CD4-positive, alpha-beta memory T cell (primary cell): ENCODE data around the gene ARID3A. TPM values are rescaled to one million over a fixed set of nuclear protein-coding genes. Genes with fewer than 3 reads are reported as not detected.

Source experiments
- CTCF ChIA-PET: fragments of 350-600 bp; sonication (Branson Sonifier 250); formaldehyde crosslinking; loops from one replicate; lab custom pipeline; 2021; ENCODE audit warnings: inconsistent platforms; ENCODE audit not compliant: partially characterized antibody; lab: Charles Lee
- POLR2A ChIA-PET: fragments of 350-600 bp; sonication (Branson Sonifier 250); formaldehyde crosslinking; loops from one replicate; lab custom pipeline; 2021; ENCODE audit not compliant: partially characterized antibody; lab: Charles Lee
- DNase-seq, 5 donors: peaks; one replicate each; pipeline versions ENCODE4 v3.0.0 to v3.0.0-alpha.2; 2020 to 2022; ENCODE audit warnings: mixed read lengths in 1 of 5
- H3K27ac ChIP-seq: one replicate; pipeline ENCODE4 v1.7.0; 2013; ENCODE audit warnings: low read depth, low read length
- H3K27me3 ChIP-seq: 2 replicates; pipeline ENCODE4 v1.7.0; 2013; ENCODE audit warnings: mild to moderate bottlenecking, low read length, moderate library complexity; ENCODE audit not compliant: insufficient read depth
- H3K36me3 ChIP-seq: 2 replicates; pipeline ENCODE4 v1.7.0; 2013; ENCODE audit warnings: mild to moderate bottlenecking, low read length, moderate library complexity; ENCODE audit not compliant: insufficient read depth
- H3K4me1 ChIP-seq: 2 replicates; pipeline ENCODE4 v1.7.0; 2013; ENCODE audit warnings: mild to moderate bottlenecking, low read length, moderate library complexity; ENCODE audit not compliant: insufficient read depth
- H3K4me3 ChIP-seq, 2 donors: one replicate each; pipeline ENCODE4 v1.7.0; 2013; ENCODE audit warnings: low read length in 2 of 2, mild to moderate bottlenecking in 1 of 2
- H3K9me3 ChIP-seq, 2 donors: one replicate each; pipeline ENCODE4 v1.7.0; 2013; ENCODE audit warnings: low read length in 2 of 2, control low read depth in 1 of 2; ENCODE audit not compliant: control insufficient read depth in 1 of 2
- H3K27ac Mint-ChIP-seq, 7 donors: one replicate each; pipeline ENCODE4 v1.8.0; 2020 to 2021; ENCODE audit warnings: mixed read lengths in 7 of 7, mild to moderate bottlenecking in 6 of 7, inconsistent platforms in 3 of 7, moderate library complexity in 3 of 7
- H3K27me3 Mint-ChIP-seq, 2 donors: one replicate each; pipeline ENCODE4 v1.8.0; 2020 to 2021; ENCODE audit warnings: mixed read lengths in 2 of 2
- H3K36me3 Mint-ChIP-seq, 2 donors: one replicate each; pipeline ENCODE4 v1.8.0; 2020 to 2021; ENCODE audit warnings: mixed read lengths in 2 of 2, inconsistent platforms in 1 of 2, mild to moderate bottlenecking in 1 of 2
- H3K4me1 Mint-ChIP-seq, 4 donors: one replicate each; pipeline ENCODE4 v1.8.0; 2020 to 2021; ENCODE audit warnings: mixed read lengths in 4 of 4, mild to moderate bottlenecking in 1 of 4
- H3K4me3 Mint-ChIP-seq, 8 donors: one replicate each; pipeline ENCODE4 v1.8.0; 2020 to 2021; ENCODE audit warnings: mixed read lengths in 8 of 8, mild to moderate bottlenecking in 7 of 8, moderate library complexity in 6 of 8, inconsistent platforms in 3 of 8
- H3K9me3 Mint-ChIP-seq, 8 donors: one replicate each; pipeline ENCODE4 v1.8.0; 2020 to 2021; ENCODE audit warnings: mixed read lengths in 8 of 8, mild to moderate bottlenecking in 5 of 8, inconsistent platforms in 3 of 8, moderate library complexity in 1 of 8
- intact Hi-C: fragments of 100-400 bp; cut with micrococcal nuclease; formaldehyde crosslinking; loops from one replicate; pipeline ENCODE4 v1.15.1; 2023
- polyA plus RNA-seq, 2 donors: library from polyadenylated mRNA; unstranded; fragments of 300-500 nt; fragmentation: Illumina TruSeq; gene quantifications; one replicate each; pipeline ENCODE4 v1.2.3, GENCODE V29; 2021
- total RNA-seq, 2 experiments: library from RNA; stranded (reverse); gene quantifications; one replicate each; pipeline ENCODE4 v1.2.3, GENCODE V29; 2021

ARID3A gene
- total and polyA plus RNA-seq, 4 experiments from 2014 or later, result 0.27 to 9.6 (median 5.2) TPM

DNA sequence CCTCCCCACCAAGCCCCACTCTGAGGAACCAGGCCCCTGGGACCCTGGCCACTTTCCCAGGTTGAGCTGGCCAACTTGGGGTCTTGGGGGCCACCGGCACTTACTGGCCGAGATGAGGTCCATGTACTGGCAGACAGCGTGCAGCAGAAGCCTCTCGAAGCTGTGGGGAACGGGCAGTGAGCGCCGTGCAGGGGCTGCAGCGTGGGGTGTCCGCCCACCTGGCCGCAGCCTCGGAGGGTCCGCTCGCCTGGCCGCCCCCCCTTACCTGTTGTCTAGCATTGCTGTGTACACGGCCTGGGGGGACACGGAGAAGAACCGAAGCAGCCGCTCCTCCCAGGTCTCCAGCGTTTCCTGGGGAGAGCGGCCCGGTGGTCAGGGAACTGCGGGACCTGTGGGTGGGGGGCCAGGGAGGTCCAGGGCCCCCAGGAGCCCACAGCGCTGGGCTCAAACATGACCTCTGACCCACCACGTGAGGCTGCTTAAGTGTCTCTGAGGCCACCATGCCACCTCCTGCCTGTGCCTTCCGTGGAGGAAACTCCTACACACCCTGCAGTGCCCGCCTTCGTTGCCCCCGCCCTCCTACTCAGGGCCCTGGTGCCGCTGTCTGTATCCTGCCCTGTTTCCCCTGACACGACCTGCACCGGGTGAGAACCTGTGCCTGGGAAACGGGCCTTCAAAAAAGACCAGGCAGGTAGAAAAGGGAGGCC, 26.3 kb upstream of the ARID3A start:
- no peak overlapping the region for H3K27ac ChIP-seq
- intact Hi-C loops, result no loop called here
- H3K36me3 Mint-ChIP-seq, result peaks cover 5 to 19% of the 10 kb centered on the region in 2 donors
- H3K9me3 ChIP-seq, result no peaks in the 10 kb centered on the region
- H3K27ac Mint-ChIP-seq, result peak overlapping the region in 3 of 7 donors; percentile 25 to 80 (median 52)
- no peaks in the 10 kb centered on the region for H3K27me3 ChIP-seq
- H3K4me1 ChIP-seq, result peaks cover 21% of the 10 kb centered on the region
- H3K4me3 ChIP-seq, result no peak overlapping the region
- ChIA-PET CTCF (no interaction called here), POLR2A (interaction anchor here (1.4 to 8.9 kb wide), 3 partner anchors 8 to 36 kb away, joined by 3 to 252 read pairs (median 7); no protein-coding TSS in a partner anchor)
- no peak overlapping the region for H3K4me3 Mint-ChIP-seq
- peaks cover 3 to 27% (median 8%) of the 10 kb centered on the region in 4 donors for H3K4me1 Mint-ChIP-seq
- peaks cover 30% of the 10 kb centered on the region for H3K36me3 ChIP-seq
- H3K9me3 Mint-ChIP-seq, result peaks cover 0 to 1% (median 0%) of the 10 kb centered on the region in 8 donors
- no peak for DNase-seq
- H3K27me3 Mint-ChIP-seq, result no peaks in the 10 kb centered on the region

DNA sequence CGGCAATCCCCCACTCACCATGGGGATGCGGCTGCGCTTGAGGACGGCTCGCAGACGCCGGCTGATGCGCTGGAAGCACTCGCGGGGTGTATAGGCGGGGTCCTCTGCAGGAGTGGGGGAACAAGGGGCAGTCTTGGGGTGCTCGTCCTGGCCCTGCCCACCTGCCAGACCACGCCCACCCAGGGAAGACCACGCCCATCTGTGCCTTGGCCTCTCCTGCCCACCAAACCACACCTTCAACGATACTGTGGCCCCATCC, 25.9 kb upstream of the ARID3A start:
- no peak overlapping the region for H3K27ac ChIP-seq
- peaks cover 31% of the 10 kb centered on the region for H3K36me3 ChIP-seq
- no peak overlapping the region for H3K4me3 ChIP-seq
- H3K27me3 ChIP-seq, result no peaks in the 10 kb centered on the region
- no peaks in the 10 kb centered on the region for H3K9me3 ChIP-seq
- ChIA-PET POLR2A (interaction anchor here (8.9 kb wide), 1 partner anchor 8 kb away, joined by 252 read pairs; no protein-coding TSS in a partner anchor), CTCF (no interaction called here)
- Mint-ChIP-seq H3K27ac (peak overlapping the region in 3 of 7 donors; percentile 78 to 80 (median 78)), H3K4me1 (peaks cover 3 to 30% (median 10%) of the 10 kb centered on the region in 4 donors), H3K4me3 (no peak overlapping the region), H3K9me3 (peaks cover 0 to 1% (median 0%) of the 10 kb centered on the region in 8 donors), H3K27me3 (no peaks in the 10 kb centered on the region), H3K36me3 (peaks cover 5 to 19% of the 10 kb centered on the region in 2 donors)
- intact Hi-C loops, result no loop called here
- peaks cover 23% of the 10 kb centered on the region for H3K4me1 ChIP-seq
- no peak for DNase-seq

DNA sequence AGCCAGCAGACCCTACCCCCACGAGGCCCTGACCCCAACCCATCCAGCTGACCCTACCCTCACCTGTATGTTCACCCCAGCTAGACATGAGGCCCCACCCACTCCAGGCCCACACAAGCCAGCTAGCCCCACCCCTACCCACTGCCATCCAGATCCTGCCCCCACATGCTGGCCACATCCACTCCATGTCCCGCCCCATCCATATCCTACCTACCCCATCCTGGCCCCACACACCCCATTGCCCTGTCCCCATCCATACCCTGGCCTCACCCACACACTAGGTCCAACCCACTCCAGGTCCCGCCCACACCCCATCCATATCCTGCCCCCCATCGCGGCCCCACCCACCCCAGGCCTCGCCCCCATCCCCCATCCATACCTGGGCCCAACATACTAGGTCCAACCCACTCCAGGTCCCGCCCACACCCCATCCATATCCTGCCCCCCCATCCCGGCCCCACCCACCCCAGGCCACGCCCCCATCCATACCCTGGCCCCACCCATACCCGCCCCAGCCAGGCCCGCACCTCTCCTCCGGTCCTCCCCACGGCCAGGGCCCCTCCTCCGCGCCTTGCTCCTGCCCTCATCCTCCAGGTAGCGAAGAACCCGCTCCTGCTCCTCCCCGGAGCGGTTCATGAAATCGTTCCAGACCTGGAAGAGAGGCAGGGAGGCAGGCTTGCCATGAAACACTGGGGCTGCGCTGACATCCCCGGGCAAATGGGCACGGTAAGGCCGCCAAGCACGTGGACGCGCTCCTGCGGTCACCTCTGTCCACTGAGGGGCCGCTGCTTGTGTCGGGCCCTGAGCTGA, 25.3 kb upstream of the ARID3A start:
- intact Hi-C loops, result no loop called here
- ChIA-PET POLR2A (interaction anchor here (8.9 kb wide), 1 partner anchor 7 kb away, joined by 252 read pairs; no protein-coding TSS in a partner anchor), CTCF (no interaction called here)
- H3K4me3 ChIP-seq, result no peak overlapping the region
- H3K27ac ChIP-seq, result no peak overlapping the region
- Mint-ChIP-seq H3K4me3 (no peak overlapping the region), H3K9me3 (peaks cover 0 to 1% (median 0%) of the 10 kb centered on the region in 8 donors), H3K27me3 (no peaks in the 10 kb centered on the region), H3K36me3 (peaks cover 5 to 19% of the 10 kb centered on the region in 2 donors), H3K4me1 (peaks cover 1 to 35% (median 9%) of the 10 kb centered on the region in 4 donors), H3K27ac (peak overlapping the region in 5 of 7 donors; percentile 19 to 80 (median 78))
- H3K36me3 ChIP-seq, result peaks cover 31% of the 10 kb centered on the region
- H3K9me3 ChIP-seq, result no peaks in the 10 kb centered on the region
- peaks cover 25% of the 10 kb centered on the region for H3K4me1 ChIP-seq
- no peaks in the 10 kb centered on the region for H3K27me3 ChIP-seq
- peak; percentile 42 to 72 (median 48) for DNase-seq

DNA sequence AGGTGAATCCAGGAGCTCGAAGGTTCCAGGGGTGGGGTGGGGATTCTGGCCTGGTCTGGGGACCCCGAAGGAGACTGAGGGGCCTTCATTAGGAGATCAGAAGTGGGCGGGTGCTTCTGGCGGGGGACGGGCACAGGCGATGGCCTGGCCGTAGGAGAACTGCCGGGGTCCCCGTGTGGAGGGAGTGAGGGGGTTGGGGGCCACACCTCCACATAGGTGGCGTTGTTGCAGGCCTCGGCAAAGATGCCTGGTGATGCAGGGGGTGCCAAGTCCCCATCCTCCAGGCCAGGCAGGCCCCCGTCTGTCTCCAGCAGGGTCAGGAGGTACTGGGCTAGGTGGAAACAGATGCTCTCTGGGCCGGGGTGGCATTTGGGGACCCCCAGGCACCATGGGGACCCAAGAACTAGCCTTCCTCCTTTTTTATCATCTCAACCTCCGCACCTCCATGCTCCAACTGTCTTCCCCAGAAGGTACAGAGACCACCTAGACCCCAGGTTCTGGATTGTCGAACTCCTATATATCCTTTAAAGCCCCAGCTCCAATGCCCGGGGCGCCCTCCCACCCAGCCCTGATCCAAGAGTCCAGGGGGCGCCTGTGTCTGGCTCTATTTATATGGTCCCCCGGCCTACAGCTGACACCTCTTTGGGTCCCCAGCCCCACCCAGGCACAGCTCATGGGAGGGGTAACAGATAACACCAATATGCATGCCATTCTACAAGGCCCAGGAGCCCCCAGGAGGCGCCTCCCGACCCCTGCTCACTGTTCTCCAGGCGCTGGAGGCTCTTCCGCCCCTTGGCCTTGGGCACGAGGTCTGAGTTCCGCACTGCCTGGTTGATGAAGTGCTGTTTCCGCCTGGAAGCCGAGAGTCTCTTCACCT, 24.4 kb upstream of the ARID3A start:
- Histone ChIP-seq H3K4me1 (peaks cover 34% of the 10 kb centered on the region), H3K4me3 (no peak overlapping the region), H3K27ac (no peak overlapping the region), H3K36me3 (peaks cover 31% of the 10 kb centered on the region), H3K9me3 (no peaks in the 10 kb centered on the region), H3K27me3 (no peaks in the 10 kb centered on the region)
- no peak for DNase-seq
- H3K4me1 Mint-ChIP-seq, result peaks cover 2 to 37% (median 12%) of the 10 kb centered on the region in 4 donors
- H3K36me3 Mint-ChIP-seq, result peaks cover 6 to 19% of the 10 kb centered on the region in 2 donors
- intact Hi-C loops, result no loop called here
- no peak overlapping the region for H3K4me3 Mint-ChIP-seq
- POLR2A ChIA-PET, result interaction anchor here (2.9 kb wide), 1 partner anchor 8 kb away, joined by 29 read pairs; the partner anchor contains the start of genes MED16 and RNU6-9
- CTCF ChIA-PET, result interaction anchor here (0.6 to 1.1 kb wide), 2 partner anchors 13 to 38 kb away, joined by 3 to 4 read pairs; no protein-coding TSS in a partner anchor
- peak overlapping the region in 3 of 7 donors; percentile 29 to 62 (median 57) for H3K27ac Mint-ChIP-seq
- H3K27me3 Mint-ChIP-seq, result no peaks in the 10 kb centered on the region
- H3K9me3 Mint-ChIP-seq, result peaks cover 0 to 1% (median 0%) of the 10 kb centered on the region in 8 donors

DNA sequence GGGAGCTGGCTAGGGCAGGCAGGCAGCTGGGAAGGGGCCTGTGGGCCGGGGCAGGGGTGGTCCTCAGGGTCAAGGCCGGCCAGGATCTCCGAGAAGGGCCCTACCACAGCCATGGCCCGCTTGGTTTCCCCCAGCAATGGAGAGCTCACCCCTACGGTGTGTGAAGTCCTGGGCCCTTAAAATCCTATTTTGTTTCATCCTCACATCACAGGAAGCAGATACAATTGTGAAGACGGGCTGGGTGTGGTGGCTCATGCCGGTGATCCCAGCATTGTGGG, 23.8 kb upstream of the ARID3A start:
- peaks cover 0 to 1% (median 0%) of the 10 kb centered on the region in 8 donors for H3K9me3 Mint-ChIP-seq
- H3K36me3 Mint-ChIP-seq, result peaks cover 3 to 15% of the 10 kb centered on the region in 2 donors
- ChIA-PET POLR2A (interaction anchor here (1.3 to 2.9 kb wide), 2 partner anchors 9 to 14 kb away, joined by 4 to 29 read pairs; partner anchors contain the start of genes KISS1R, MED16 and RNU6-9), CTCF (interaction anchor here (0.6 to 1.4 kb wide), 3 partner anchors 13 to 38 kb away, joined by 3 to 4 read pairs (median 3); no protein-coding TSS in a partner anchor)
- Histone ChIP-seq H3K36me3 (peaks cover 28% of the 10 kb centered on the region), H3K27ac (no peak overlapping the region), H3K4me1 (peaks cover 40% of the 10 kb centered on the region), H3K27me3 (no peaks in the 10 kb centered on the region), H3K4me3 (no peak overlapping the region), H3K9me3 (no peaks in the 10 kb centered on the region)
- peaks cover 3 to 43% (median 18%) of the 10 kb centered on the region in 4 donors for H3K4me1 Mint-ChIP-seq
- no peaks in the 10 kb centered on the region for H3K27me3 Mint-ChIP-seq
- intact Hi-C loops, result no loop called here
- no peak for DNase-seq
- H3K4me3 Mint-ChIP-seq, result no peak overlapping the region
- peak overlapping the region in 4 of 7 donors; percentile 18 to 61 (median 37) for H3K27ac Mint-ChIP-seq

DNA sequence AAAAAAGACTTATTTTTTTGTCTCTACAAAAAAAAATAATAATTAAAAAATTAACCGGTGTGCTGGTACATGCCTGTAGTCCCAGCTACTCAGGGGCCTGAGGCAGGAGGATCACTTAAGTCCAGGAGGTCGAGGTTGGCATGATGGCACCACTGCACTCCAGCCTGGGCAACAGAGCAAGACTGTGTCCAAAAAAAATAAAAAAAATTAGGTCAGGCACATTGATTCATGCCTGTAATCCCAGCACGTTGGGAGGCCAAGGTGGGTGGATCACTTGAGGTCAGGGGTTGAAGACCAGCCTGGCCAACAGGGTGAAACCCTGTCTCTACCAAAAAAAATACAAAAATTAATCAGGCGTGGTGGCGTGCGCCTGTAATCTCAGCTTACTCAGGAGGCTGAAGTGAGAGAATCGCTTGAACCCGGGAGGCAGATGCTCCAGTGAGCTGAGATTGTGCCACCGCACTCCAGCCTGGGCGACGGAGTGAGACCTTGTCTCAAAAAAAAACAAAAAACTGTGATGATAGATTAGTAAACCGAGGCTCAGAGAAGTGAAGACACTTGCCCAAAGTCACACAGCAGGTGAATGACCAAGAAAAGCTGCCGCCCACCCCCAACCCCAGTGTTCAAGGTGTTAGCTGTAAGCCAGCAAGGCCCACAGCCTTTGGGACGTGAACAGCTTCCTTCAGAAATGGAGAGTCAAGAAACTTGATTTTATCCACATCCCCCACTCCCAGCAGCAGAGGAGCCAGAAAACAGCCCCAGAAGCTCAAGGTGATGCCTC, 23.2 kb upstream of the ARID3A start:
- intact Hi-C loops, result no loop called here
- H3K4me1 ChIP-seq, result peaks cover 46% of the 10 kb centered on the region
- no peak overlapping the region for H3K27ac ChIP-seq

More for the DNA sequence above, 23.2 kb upstream of the ARID3A start:
- H3K4me1 Mint-ChIP-seq, result peaks cover 6 to 49% (median 22%) of the 10 kb centered on the region in 4 donors
- H3K27ac Mint-ChIP-seq, result peak overlapping the region in 4 of 7 donors; percentile 42 to 62 (median 52)
- POLR2A ChIA-PET, result interaction anchor here (1.3 to 2.9 kb wide), 3 partner anchors 9 to 367 kb away, joined by 4 to 29 read pairs (median 4); partner anchors contain the start of genes KISS1R, MED16 and RNU6-9
- H3K4me3 Mint-ChIP-seq, result no peak overlapping the region
- no peaks in the 10 kb centered on the region for H3K27me3 Mint-ChIP-seq
- Histone ChIP-seq H3K36me3 (peaks cover 24% of the 10 kb centered on the region), H3K4me3 (no peak overlapping the region), H3K9me3 (no peaks in the 10 kb centered on the region), H3K27me3 (no peaks in the 10 kb centered on the region)
- DNase-seq, result no peak
- H3K9me3 Mint-ChIP-seq, result peaks cover 0 to 1% (median 0%) of the 10 kb centered on the region in 8 donors
- H3K36me3 Mint-ChIP-seq, result peaks cover 2 to 14% of the 10 kb centered on the region in 2 donors
- CTCF ChIA-PET, result interaction anchor here (1.0 to 1.4 kb wide), 3 partner anchors 15 to 39 kb away, joined by 3 to 10 read pairs (median 4); no protein-coding TSS in a partner anchor
